GM23338 (cell line): ENCODE data around the gene SH3PXD2B. TPM values are rescaled to one million over a fixed set of nuclear protein-coding genes. Genes with fewer than 3 reads are reported as not detected.

Experiments used
- ATAC-seq: fragments of 200-7000 bp; cut with Tn5 transposase; 3 replicates; pipeline ENCODE4 v1.9.1; 2020
- DNase-seq: peaks from one replicate; pipeline ENCODE4 v3.0.0-alpha.2; 2015; ENCODE audit warnings: low spot score
- H2AFZ ChIP-seq: fragments of 200-600 bp; sonication (generic); 2 replicates; pipeline ENCODE4 v1.8.0; 2016; ENCODE audit warnings: antibody characterized with exemption, mild to moderate bottlenecking, moderate library complexity
- H3F3A ChIP-seq: fragments of 200-600 bp; sonication (generic); replicated peaks from 2 replicates; pipeline ENCODE4 v1.8.0; 2017; ENCODE audit warnings: antibody characterized with exemption, mixed run types, low read depth
- H3K27ac ChIP-seq: fragments of 200-600 bp; sonication (generic); 2 replicates; pipeline ENCODE4 v1.6.1; 2016; ENCODE audit warnings: low read depth
- H3K27me3 ChIP-seq: fragments of 200-600 bp; sonication (generic); 2 replicates; pipeline ENCODE4 v1.8.0; 2016; ENCODE audit warnings: mild to moderate bottlenecking, mixed run types, moderate library complexity; ENCODE audit not compliant: insufficient read depth
- H3K36me3 ChIP-seq: fragments of 200-600 bp; sonication (generic); 2 replicates; pipeline ENCODE4 v1.8.0; 2016; ENCODE audit warnings: mild to moderate bottlenecking; ENCODE audit not compliant: insufficient read depth
- H3K4me1 ChIP-seq: fragments of 200-600 bp; sonication (generic); 2 replicates; pipeline ENCODE4 v1.8.0; 2016; ENCODE audit warnings: mild to moderate bottlenecking, moderate library complexity; ENCODE audit not compliant: insufficient read depth
- H3K4me2 ChIP-seq: fragments of 200-600 bp; sonication (generic); 2 replicates; pipeline ENCODE4 v1.7.1; 2017; ENCODE audit warnings: mixed run types
- H3K4me3 ChIP-seq: fragments of 200-600 bp; sonication (generic); 2 replicates; pipeline ENCODE4 v1.6.1; 2016; ENCODE audit warnings: mixed run types
- H3K79me2 ChIP-seq: fragments of 200-600 bp; sonication (generic); replicated peaks from 2 replicates; pipeline ENCODE4 v1.8.0; 2017; ENCODE audit warnings: mild to moderate bottlenecking; ENCODE audit not compliant: insufficient read depth
- H3K9me2 ChIP-seq: fragments of 200-600 bp; sonication (generic); 2 replicates; pipeline ENCODE4 v1.8.0; 2017; ENCODE audit not compliant: insufficient read depth
- H4K20me1 ChIP-seq: fragments of 200-600 bp; sonication (generic); replicated peaks from 2 replicates; pipeline ENCODE4 v1.8.0; 2017; ENCODE audit warnings: mild to moderate bottlenecking; ENCODE audit not compliant: insufficient read depth
- H3K27ac Mint-ChIP-seq: 2 replicates; pipeline ENCODE4 v1.8.0; 2020; ENCODE audit warnings: inconsistent platforms, mild to moderate bottlenecking, moderate library complexity, mixed read lengths
- H3K27me3 Mint-ChIP-seq: 3 replicates; pipeline ENCODE4 v1.8.0; 2022; ENCODE audit warnings: low read depth, mild to moderate bottlenecking, moderate library complexity, mixed read lengths, inconsistent platforms; ENCODE audit not compliant: insufficient read depth, poor library complexity
- H3K36me3 Mint-ChIP-seq: 3 replicates; pipeline ENCODE4 v1.8.0; 2021; ENCODE audit warnings: low read depth, mild to moderate bottlenecking, inconsistent platforms, moderate library complexity, mixed read lengths
- H3K4me1 Mint-ChIP-seq: 3 replicates; pipeline ENCODE4 v1.8.0; 2020; ENCODE audit warnings: mild to moderate bottlenecking, inconsistent platforms, mixed read lengths
- H3K4me3 Mint-ChIP-seq: 3 replicates; pipeline ENCODE4 v1.8.0; 2021; ENCODE audit warnings: moderate library complexity, mild to moderate bottlenecking, inconsistent platforms, mixed read lengths
- H3K9me3 Mint-ChIP-seq: 3 replicates; pipeline ENCODE4 v1.8.0; 2020; ENCODE audit warnings: moderate library complexity, mild to moderate bottlenecking, inconsistent platforms, mixed read lengths
- NANOG ChIP-seq: IDR thresholded peaks from 2 replicates; pipeline ENCODE4 v1.6.1; 2016; ENCODE audit warnings: antibody characterized with exemption, borderline replicate concordance
- POLR2AphosphoS5 ChIP-seq: IDR thresholded peaks from 2 replicates; pipeline ENCODE4 v1.6.1; 2016; ENCODE audit warnings: antibody characterized with exemption, low read depth
- ZNF331 ChIP-seq: fragments of 250-450 bp; sonication (Bioruptor Pico); IDR thresholded peaks from 2 replicates; pipeline ENCODE4 v1.5.0; 2020; ENCODE audit warnings: low read depth, mild to moderate bottlenecking, moderate library complexity
- polyA plus RNA-seq: library from polyadenylated mRNA; unstranded; fragments of >200 nt; fragmentation: Nextera tagmentation; extraction: Ambion mirVana; gene quantifications from 2 replicates; pipeline ENCODE4 v1.2.1, GENCODE V29; 2016
- total RNA-seq: library from RNA; depleted of rRNA; stranded (reverse); fragments of >200 nt; shearing (Covaris generic); gene quantifications from 2 replicates; pipeline ENCODE4 v1.2.3, GENCODE V29; 2014
- TF ChIP-seq, protein P1 (sequence below): IDR thresholded peaks from 2 replicates; pipeline ENCODE4 v1.6.1; 2016; ENCODE audit warnings: antibody characterized with exemption
- TF ChIP-seq, protein P2 (sequence below), 2 experiments: fragments of 200-600 bp in 1 of 2; sonication (generic) in 1 of 2; conservative IDR thresholded peaks; 2 replicates each; pipeline versions ENCODE4 v1.5.1 to v1.6.1; 2016 to 2017; ENCODE audit warnings: antibody characterized with exemption in 2 of 2, low read depth in 2 of 2, mild to moderate bottlenecking in 2 of 2, moderate library complexity in 1 of 2
- TF ChIP-seq, protein P3 (sequence below): fragments of 250-450 bp; sonication (Bioruptor Pico); IDR thresholded peaks from 2 replicates; pipeline ENCODE4 v1.5.0; 2020; ENCODE audit warnings: mild to moderate bottlenecking, moderate library complexity
- TF ChIP-seq, protein P4 (sequence below): IDR thresholded peaks from one replicate; pipeline ENCODE4 v1.6.1; 2018; ENCODE audit warnings: antibody characterized with exemption; ENCODE audit not compliant: unreplicated experiment

Gene SH3PXD2B
- total and polyA plus RNA-seq, 2 experiments from 2014 or later = 40.2 to 52.5 TPM

DNA sequence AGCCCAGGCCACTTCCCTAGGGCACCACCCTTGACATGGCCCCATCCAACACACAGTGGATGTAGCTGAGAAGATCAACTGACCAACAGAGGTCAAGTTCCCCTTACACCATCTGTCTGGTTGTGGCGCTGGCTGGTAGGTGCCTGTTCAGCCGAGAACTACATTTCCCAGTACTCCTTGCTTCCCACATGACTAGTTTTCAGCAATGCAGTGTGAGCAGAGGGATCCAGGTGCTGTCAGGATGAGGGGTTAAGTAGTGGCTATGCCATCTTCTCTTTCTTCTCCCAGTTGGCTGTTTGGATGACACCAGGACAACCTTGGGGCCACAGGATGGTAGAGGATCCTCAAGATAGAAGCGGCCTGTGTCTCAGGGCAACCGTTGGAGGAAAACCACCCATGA is 48.6 kb upstream of the SH3PXD2B start:
- H3K36me3 Mint-ChIP-seq = no peaks in the 10 kb centered on the region
- no peak overlapping the region for H3K27ac Mint-ChIP-seq
- Histone ChIP-seq H3K36me3 (no peaks in the 10 kb centered on the region), H3K9me2 (0 out of 2 replicates have a peak, but pooled peaks cover 3% of the 10 kb centered on the region), H3F3A (no peaks in the 10 kb centered on the region), H3K79me2 (no peaks in the 10 kb centered on the region), H3K27me3 (no peaks in the 10 kb centered on the region), H3K4me3 (no peak overlapping the region), H4K20me1 (no peaks in the 10 kb centered on the region), H3K4me2 (no peak overlapping the region), H3K4me1 (no peaks in the 10 kb centered on the region), H2AFZ (0 out of 2 replicates have a peak overlapping the region, but pooled peaks have one; percentile 35), H3K27ac (no peak overlapping the region)
- no peak overlapping the region for H3K4me3 Mint-ChIP-seq
- peaks cover 11% of the 10 kb centered on the region for H3K27me3 Mint-ChIP-seq
- ATAC-seq = peak; percentile 99
- H3K9me3 Mint-ChIP-seq = no peaks in the 10 kb centered on the region
- H3K4me1 Mint-ChIP-seq = no peaks in the 10 kb centered on the region
- TF ChIP-seq, protein P1, sequence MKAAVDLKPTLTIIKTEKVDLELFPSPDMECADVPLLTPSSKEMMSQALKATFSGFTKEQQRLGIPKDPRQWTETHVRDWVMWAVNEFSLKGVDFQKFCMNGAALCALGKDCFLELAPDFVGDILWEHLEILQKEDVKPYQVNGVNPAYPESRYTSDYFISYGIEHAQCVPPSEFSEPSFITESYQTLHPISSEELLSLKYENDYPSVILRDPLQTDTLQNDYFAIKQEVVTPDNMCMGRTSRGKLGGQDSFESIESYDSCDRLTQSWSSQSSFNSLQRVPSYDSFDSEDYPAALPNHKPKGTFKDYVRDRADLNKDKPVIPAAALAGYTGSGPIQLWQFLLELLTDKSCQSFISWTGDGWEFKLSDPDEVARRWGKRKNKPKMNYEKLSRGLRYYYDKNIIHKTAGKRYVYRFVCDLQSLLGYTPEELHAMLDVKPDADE = peak; percentile 81
- no peak for TF ChIP-seq POLR2AphosphoS5
- peak; percentile 71 for DNase-seq

DNA sequence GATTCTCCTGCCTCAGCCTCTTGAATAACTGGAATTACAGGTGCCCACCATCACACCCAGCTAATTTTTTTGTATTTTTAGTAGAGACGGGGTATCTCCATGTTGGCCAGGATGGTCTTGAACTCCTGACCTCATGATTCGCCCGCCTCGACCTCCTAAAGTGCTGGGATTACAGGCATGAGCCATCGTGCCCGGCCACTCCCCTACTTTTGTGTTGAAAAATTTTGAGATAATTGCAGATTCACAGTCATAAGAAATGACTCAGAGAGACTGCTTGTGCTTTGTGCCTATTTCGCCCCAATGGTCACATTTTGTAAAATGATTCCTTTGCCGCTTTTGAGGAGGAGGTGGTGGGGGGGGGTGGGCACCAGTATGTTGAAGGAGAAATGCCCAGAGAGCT is 48.1 kb upstream of the SH3PXD2B start:
- Mint-ChIP-seq H3K27ac (no peak overlapping the region), H3K4me1 (no peaks in the 10 kb centered on the region), H3K9me3 (no peaks in the 10 kb centered on the region), H3K27me3 (peaks cover 11% of the 10 kb centered on the region), H3K36me3 (no peaks in the 10 kb centered on the region), H3K4me3 (no peak overlapping the region)
- Histone ChIP-seq H3K27me3 (no peaks in the 10 kb centered on the region), H3K36me3 (no peaks in the 10 kb centered on the region), H3K9me2 (0 out of 2 replicates have a peak, but pooled peaks cover 3% of the 10 kb centered on the region), H3K4me2 (no peak overlapping the region), H3F3A (no peaks in the 10 kb centered on the region), H3K27ac (no peak overlapping the region), H3K4me3 (no peak overlapping the region), H4K20me1 (no peaks in the 10 kb centered on the region), H2AFZ (no peak overlapping the region), H3K4me1 (no peaks in the 10 kb centered on the region), H3K79me2 (no peaks in the 10 kb centered on the region)
- ATAC-seq (no peak), DNase-seq (no peak)
- TF ChIP-seq, protein P2, sequence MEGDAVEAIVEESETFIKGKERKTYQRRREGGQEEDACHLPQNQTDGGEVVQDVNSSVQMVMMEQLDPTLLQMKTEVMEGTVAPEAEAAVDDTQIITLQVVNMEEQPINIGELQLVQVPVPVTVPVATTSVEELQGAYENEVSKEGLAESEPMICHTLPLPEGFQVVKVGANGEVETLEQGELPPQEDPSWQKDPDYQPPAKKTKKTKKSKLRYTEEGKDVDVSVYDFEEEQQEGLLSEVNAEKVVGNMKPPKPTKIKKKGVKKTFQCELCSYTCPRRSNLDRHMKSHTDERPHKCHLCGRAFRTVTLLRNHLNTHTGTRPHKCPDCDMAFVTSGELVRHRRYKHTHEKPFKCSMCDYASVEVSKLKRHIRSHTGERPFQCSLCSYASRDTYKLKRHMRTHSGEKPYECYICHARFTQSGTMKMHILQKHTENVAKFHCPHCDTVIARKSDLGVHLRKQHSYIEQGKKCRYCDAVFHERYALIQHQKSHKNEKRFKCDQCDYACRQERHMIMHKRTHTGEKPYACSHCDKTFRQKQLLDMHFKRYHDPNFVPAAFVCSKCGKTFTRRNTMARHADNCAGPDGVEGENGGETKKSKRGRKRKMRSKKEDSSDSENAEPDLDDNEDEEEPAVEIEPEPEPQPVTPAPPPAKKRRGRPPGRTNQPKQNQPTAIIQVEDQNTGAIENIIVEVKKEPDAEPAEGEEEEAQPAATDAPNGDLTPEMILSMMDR (conservative IDR thresholded peaks at IDR 0.05; ENCODE audit: low read depth in 2 of 2) = no peak
- TF ChIP-seq, protein P3, sequence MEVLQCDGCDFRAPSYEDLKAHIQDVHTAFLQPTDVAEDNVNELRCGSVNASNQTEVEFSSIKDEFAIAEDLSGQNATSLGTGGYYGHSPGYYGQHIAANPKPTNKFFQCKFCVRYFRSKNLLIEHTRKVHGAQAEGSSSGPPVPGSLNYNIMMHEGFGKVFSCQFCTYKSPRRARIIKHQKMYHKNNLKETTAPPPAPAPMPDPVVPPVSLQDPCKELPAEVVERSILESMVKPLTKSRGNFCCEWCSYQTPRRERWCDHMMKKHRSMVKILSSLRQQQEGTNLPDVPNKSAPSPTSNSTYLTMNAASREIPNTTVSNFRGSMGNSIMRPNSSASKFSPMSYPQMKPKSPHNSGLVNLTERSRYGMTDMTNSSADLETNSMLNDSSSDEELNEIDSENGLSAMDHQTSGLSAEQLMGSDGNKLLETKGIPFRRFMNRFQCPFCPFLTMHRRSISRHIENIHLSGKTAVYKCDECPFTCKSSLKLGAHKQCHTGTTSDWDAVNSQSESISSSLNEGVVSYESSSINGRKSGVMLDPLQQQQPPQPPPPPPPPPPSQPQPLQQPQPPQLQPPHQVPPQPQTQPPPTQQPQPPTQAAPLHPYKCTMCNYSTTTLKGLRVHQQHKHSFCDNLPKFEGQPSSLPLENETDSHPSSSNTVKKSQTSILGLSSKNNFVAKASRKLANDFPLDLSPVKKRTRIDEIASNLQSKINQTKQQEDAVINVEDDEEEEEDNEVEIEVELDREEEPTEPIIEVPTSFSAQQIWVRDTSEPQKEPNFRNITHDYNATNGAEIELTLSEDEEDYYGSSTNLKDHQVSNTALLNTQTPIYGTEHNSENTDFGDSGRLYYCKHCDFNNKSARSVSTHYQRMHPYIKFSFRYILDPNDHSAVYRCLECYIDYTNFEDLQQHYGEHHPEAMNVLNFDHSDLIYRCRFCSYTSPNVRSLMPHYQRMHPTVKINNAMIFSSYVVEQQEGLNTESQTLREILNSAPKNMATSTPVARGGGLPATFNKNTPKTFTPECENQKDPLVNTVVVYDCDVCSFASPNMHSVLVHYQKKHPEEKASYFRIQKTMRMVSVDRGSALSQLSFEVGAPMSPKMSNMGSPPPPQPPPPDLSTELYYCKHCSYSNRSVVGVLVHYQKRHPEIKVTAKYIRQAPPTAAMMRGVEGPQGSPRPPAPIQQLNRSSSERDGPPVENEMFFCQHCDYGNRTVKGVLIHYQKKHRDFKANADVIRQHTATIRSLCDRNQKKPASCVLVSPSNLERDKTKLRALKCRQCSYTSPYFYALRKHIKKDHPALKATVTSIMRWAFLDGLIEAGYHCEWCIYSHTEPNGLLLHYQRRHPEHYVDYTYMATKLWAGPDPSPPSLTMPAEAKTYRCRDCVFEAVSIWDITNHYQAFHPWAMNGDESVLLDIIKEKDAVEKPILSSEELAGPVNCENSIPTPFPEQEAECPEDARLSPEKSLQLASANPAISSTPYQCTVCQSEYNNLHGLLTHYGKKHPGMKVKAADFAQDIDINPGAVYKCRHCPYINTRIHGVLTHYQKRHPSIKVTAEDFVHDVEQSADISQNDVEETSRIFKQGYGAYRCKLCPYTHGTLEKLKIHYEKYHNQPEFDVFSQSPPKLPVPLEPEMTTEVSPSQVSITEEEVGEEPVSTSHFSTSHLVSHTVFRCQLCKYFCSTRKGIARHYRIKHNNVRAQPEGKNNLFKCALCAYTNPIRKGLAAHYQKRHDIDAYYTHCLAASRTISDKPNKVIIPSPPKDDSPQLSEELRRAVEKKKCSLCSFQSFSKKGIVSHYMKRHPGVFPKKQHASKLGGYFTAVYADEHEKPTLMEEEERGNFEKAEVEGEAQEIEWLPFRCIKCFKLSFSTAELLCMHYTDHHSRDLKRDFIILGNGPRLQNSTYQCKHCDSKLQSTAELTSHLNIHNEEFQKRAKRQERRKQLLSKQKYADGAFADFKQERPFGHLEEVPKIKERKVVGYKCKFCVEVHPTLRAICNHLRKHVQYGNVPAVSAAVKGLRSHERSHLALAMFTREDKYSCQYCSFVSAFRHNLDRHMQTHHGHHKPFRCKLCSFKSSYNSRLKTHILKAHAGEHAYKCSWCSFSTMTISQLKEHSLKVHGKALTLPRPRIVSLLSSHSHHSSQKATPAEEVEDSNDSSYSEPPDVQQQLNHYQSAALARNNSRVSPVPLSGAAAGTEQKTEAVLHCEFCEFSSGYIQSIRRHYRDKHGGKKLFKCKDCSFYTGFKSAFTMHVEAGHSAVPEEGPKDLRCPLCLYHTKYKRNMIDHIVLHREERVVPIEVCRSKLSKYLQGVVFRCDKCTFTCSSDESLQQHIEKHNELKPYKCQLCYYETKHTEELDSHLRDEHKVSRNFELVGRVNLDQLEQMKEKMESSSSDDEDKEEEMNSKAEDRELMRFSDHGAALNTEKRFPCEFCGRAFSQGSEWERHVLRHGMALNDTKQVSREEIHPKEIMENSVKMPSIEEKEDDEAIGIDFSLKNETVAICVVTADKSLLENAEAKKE = no peak
- TF ChIP-seq ZNF331 (CRISPR knock-in tag) (no peak), NANOG (no peak)
- TF ChIP-seq, protein P1 = no peak
- TF ChIP-seq, protein P4, sequence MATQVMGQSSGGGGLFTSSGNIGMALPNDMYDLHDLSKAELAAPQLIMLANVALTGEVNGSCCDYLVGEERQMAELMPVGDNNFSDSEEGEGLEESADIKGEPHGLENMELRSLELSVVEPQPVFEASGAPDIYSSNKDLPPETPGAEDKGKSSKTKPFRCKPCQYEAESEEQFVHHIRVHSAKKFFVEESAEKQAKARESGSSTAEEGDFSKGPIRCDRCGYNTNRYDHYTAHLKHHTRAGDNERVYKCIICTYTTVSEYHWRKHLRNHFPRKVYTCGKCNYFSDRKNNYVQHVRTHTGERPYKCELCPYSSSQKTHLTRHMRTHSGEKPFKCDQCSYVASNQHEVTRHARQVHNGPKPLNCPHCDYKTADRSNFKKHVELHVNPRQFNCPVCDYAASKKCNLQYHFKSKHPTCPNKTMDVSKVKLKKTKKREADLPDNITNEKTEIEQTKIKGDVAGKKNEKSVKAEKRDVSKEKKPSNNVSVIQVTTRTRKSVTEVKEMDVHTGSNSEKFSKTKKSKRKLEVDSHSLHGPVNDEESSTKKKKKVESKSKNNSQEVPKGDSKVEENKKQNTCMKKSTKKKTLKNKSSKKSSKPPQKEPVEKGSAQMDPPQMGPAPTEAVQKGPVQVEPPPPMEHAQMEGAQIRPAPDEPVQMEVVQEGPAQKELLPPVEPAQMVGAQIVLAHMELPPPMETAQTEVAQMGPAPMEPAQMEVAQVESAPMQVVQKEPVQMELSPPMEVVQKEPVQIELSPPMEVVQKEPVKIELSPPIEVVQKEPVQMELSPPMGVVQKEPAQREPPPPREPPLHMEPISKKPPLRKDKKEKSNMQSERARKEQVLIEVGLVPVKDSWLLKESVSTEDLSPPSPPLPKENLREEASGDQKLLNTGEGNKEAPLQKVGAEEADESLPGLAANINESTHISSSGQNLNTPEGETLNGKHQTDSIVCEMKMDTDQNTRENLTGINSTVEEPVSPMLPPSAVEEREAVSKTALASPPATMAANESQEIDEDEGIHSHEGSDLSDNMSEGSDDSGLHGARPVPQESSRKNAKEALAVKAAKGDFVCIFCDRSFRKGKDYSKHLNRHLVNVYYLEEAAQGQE = no peak
